ENCODE data around the gene PCDHA12.
"Not testable (repeated sequence)": the region's sequence is repeated elsewhere in the genome, so short reads cannot be mapped to it uniquely, and the experiment has no call there.

DNA sequence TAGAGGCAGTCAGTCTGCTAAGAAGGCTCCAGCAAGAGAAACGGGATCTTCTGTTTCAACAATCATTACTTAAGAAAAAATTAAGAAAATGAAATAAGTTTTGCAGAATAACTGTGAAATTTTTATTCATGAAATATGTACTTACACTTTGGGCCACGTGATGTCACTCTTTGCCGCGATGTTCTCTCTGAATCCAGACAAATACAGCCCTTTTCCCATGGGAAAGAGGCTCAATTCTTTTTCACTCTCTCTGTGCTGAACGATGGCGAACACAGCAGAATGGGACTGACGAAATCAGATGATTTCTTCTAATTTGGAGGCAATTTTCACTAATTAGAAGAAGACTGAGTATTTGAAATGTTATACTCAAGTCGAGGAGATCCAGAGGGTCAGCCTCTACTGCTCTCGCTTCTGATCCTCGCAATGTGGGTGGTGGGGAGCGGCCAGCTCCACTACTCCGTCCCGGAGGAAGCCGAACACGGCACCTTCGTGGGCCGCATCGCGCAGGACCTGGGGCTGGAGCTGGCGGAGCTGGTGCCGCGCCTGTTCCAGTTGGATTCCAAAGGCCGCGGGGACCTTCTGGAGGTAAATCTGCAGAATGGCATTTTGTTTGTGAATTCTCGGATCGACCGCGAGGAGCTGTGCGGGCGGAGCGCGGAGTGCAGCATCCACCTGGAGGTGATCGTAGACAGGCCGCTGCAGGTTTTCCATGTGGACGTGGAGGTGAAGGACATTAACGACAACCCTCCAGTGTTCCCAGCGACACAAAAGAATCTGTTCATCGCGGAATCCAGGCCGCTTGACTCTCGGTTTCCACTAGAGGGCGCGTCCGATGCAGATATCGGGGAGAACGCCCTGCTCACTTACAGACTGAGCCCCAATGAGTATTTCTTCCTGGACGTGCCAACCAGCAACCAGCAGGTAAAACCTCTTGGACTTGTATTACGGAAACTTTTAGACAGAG lies 26.7 kb upstream of the PCDHA12 start, which contains the start of gene PCDHA9:
- TF ChIP-seq EZH2 (IDR thresholded peaks at IDR 0.05; ENCODE audit: borderline replicate concordance), result not testable (repeated sequence)
- TF ChIP-seq, protein P1, sequence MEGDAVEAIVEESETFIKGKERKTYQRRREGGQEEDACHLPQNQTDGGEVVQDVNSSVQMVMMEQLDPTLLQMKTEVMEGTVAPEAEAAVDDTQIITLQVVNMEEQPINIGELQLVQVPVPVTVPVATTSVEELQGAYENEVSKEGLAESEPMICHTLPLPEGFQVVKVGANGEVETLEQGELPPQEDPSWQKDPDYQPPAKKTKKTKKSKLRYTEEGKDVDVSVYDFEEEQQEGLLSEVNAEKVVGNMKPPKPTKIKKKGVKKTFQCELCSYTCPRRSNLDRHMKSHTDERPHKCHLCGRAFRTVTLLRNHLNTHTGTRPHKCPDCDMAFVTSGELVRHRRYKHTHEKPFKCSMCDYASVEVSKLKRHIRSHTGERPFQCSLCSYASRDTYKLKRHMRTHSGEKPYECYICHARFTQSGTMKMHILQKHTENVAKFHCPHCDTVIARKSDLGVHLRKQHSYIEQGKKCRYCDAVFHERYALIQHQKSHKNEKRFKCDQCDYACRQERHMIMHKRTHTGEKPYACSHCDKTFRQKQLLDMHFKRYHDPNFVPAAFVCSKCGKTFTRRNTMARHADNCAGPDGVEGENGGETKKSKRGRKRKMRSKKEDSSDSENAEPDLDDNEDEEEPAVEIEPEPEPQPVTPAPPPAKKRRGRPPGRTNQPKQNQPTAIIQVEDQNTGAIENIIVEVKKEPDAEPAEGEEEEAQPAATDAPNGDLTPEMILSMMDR (IDR thresholded peaks at IDR 0.05; ENCODE audit: poor library complexity), result not testable (repeated sequence)
